GM18499 (cell line): ENCODE data around the gene TAGLN2.

Source experiments
- ATAC-seq: cut with Tn5 transposase; IDR thresholded peaks from one replicate; pipeline ENCODE4 v1.9.1; 2021; ENCODE audit warnings: moderate number of reproducible peaks; ENCODE audit not compliant: insufficient read depth, unreplicated experiment

TAGLN2 gene

DNA sequence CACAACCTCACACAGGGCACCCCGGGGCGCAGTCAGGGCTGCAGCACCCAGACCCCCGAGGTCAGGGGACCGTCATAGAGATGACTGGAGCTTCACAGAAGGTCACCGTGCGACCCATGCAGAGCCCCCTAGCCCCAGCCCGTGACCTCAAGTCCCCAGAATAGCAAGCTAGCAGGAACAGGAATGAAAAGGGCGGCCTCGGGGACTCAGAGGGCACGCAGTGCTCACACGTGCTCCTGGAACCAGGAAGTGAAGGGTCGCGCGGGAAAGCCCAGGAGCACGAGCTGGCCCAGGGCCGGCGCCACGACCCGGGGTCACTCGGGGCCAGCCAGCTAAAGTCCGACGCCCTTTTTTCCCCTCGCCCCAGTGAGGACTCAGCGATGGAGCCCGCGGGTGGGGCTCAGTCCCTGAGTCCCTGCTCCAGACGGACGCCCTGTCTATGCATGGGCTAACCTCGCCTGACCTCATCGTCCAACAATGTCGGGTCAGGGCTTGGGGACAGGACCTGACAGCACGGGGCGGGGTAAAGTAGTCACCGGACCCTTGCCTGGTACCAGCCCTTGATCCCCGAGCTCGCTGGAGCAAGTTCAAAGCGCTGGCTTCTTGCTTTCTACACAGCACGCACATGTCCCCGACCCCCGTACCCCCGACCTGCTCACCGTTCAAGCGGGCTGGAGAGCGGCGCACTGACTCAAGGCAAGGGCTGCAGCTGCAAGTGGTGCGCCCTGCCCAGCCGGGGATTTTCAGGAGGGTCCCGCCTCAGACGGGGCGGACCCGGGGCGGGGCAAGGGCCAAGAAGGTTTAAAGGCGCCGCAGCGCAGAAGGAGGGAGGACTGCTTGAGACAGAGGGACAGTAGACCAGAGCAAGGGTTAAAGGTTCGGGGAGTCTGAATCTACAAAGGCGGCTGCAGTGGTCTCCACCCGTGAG lies at the start of gene TAGLN2:
TAGLN2 (minus strand) TSS at position 717 of the 928 bp plus-strand sequence. CDS start 4,998 bp downstream, outside the sequence.
- peak; percentile 33 for ATAC-seq

GRCh38 chr1:159974350-159974965 lies 49.2 kb upstream of the TAGLN2 start:
- ATAC-seq, result no peak

- ATAC-seq, result no peak
Observed at GRCh38 chr1:159973350-159973940, 48.1 kb upstream of the TAGLN2 start.

GRCh38 chr1:159972443-159973205 lies 47.3 kb upstream of the TAGLN2 start:
- no peak for ATAC-seq

- no peak for ATAC-seq
Observed at GRCh38 chr1:159970932-159971342, 45.6 kb upstream of the TAGLN2 start.

DNA sequence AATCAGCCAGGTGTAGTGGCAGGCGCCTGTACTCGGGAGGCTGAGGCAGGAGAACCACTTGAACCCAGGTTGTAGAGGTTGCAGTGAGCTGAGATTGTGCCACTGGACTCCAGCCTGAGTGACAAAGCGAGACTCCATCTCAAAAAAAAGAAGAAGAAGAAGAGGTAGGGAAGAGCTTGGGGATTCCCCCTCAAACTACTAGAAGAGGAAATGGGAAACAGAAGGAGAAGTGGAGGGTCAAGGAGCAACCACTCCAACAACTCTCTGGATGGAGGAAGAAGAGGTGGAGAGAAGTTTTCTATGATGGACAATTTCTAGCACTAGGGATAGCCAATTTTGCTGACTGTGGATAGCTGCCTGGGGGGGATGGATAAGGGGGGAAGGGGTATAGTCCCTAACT lies 43.6 kb upstream of the TAGLN2 start:
- no peak for ATAC-seq

DNA sequence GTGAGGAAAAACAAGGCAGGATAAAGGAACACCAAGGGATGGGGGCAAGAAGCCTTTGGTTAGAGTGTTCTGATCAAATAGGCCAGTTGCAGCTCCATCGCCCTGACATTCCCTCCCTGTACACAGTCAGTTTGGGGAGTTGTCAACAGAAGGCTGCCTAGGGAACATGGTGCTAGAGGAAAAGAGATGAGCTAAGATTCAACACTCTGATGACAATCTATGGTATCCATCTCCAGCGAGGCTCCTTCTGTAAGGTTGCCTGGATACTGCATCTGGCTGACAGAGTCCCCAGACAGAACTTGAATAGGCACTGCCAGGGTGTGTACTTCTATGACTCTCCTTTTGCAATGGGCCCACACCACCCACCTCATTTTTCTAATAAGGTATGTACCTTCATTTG lies 40.0 kb upstream of the TAGLN2 start:
- no peak for ATAC-seq

DNA sequence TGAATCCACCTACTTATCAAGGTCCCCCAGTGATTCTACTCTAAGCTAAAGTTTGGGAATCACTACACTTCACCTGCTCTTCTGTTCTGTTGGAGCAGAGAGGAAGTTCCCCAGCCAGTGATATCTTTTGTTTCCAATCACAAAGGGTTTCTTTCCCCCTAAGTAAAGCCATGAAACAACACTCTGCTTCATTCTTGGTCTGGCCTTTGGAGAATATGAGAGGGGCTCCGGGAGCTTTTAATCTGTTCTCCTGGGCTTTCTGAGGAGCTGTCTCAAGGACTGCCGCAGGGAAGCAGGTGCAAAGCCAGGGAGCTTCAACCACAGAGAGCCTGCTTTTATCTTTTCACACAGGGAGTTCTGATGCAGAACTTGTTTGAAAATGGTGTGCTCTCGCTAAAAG lies 38.8 kb upstream of the TAGLN2 start:
- no peak for ATAC-seq

GRCh38 chr1:159962176-159962575 lies 36.9 kb upstream of the TAGLN2 start:
- ATAC-seq, result no peak

GRCh38 chr1:159961636-159962035 lies 36.3 kb upstream of the TAGLN2 start:
- ATAC-seq, result no peak

- no peak for ATAC-seq
Observed at GRCh38 chr1:159960721-159961381, 35.5 kb upstream of the TAGLN2 start.

- ATAC-seq, result no peak
Observed at GRCh38 chr1:159959451-159959850, 34.1 kb upstream of the TAGLN2 start.

- ATAC-seq, result no peak
Observed at GRCh38 chr1:159958719-159959380, 33.5 kb upstream of the TAGLN2 start.

- no peak for ATAC-seq
Observed at GRCh38 chr1:159957824-159958268, 32.5 kb upstream of the TAGLN2 start.

- no peak for ATAC-seq
Observed at GRCh38 chr1:159955456-159955855, 30.1 kb upstream of the TAGLN2 start.

DNA sequence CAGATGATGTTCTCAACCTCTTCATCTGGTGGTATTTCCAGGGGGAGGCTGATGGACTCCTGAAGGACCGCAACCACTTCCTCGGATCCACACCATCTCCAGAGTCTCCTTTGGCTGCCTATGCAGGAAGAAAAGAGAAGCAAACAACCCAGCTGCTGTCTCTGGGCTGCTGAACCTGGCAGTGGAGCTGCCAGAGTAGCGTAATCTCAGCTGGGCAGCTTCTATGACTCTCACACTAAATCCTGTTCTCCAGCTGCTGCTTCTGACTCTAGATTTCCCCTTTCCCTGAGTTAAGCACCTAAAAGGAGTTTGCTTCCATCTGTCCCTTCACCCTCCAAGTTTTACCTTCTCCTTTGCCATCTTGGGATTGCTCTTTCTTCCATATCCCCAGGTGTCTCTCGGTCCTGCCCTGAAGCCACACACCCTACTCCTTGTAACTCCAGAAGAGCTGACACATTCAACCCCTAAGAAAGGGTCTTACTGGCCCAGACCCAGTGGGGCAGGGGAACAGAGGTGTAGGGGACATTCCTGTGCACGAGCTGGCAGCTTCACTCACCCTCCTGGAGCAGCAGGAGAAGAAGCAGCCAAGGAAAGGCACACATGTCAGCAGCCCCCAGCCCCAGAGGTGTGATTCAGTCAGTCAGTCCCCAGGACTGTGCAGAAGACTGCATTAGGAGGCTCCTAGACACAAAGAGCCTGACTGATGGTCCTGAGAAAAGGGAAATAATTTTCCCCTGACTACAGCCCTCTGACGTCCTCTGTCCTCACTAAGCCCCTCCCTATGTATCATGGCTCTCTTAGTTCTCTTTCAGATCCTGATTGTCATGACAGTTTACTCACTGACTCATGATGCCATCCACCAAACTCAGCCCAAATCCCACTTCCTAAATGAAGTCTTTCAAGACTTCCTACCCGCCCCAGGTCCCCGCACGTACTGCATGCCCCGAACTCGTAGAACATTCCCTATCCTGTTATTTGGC lies 28.5 kb upstream of the TAGLN2 start, which contains the start of gene SLAMF9:
SLAMF9 (minus strand) TSS at position 702 of the 980 bp plus-strand sequence; CDS start at position 602, 100 bp downstream.
- no peak for ATAC-seq

- no peak for ATAC-seq
Observed at GRCh38 chr1:159952932-159953331, 27.6 kb upstream of the TAGLN2 start.

DNA sequence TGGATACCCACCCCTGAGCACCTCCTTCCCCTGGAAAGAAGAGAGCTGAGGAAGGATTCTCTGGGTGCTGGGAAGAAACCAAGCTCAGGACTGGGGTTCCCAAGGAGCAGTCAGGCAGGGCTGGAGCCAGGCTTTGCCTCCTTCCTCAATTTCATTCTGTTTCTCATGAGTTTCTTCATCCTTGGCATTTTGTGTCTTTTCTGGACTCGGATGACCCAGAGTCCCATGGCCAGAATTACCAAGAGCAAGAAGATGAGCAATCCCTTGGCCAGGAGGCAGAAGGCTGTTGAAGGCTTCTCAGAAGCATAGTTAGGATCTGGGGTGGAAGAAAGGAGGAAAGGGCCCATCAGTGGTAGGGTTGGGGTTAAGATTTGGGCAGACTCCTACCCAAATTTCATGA lies 26.2 kb upstream of the TAGLN2 start:
- no peak for ATAC-seq
